Stimulated activated CD4-positive, alpha-beta T cell treated with anti-CD3 and anti-CD28 coated beads, Interleukin-1b, Interleukin-23, amount 100 ng/mL, for 24 hours (primary cell): ENCODE results near the gene KIF22.
"Not testable (repeated sequence)": the region's sequence is repeated elsewhere in the genome, so short reads cannot be mapped to it uniquely, and the experiment has no call there.

Experiments
- DNase-seq, 4 experiments: peaks; one replicate each; pipeline ENCODE4 v3.0.0-alpha.2; 2020; ENCODE audit warnings: low read depth in 4 of 4, low spot score in 1 of 4

Gene KIF22

GRCh38 chr16:29790183-29790948 is at the start of gene KIF22:
Gene KIF22, plus strand, starts transcription at chr16:29790751. Its CDS starts 9 bp downstream, at chr16:29790760.
- peak; percentile 99 to 100 (median 99) for DNase-seq

DNA sequence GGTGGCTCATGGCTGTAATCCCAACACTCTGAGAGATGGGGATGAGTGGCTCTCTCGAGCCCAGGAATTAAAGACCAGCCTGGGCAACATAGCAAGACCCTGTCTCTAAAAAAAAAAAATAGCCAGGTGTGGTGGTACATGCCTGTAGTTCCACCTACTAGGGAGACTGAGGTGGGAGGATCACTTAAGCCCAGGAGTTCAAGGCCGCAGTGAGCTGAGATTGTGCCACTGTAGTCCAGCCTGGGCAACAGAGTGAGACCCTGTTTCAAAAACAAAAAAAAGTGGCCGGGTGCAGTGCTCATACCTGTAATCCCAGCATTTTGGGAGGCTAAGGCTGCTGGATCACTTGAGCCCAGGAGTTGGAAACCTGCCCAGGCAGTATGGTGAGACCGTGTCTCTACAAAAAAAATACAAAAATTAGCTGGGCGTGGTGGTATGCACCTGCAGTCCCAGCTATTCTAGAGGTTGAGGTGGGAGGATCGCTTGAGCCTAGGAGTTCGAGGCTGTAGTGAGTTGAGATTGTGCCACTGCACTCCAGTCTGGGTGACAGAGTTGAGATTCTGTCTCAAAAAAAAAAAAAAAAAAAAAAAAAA is 47.8 kb upstream of the KIF22 start:
- no peak for DNase-seq

DNA sequence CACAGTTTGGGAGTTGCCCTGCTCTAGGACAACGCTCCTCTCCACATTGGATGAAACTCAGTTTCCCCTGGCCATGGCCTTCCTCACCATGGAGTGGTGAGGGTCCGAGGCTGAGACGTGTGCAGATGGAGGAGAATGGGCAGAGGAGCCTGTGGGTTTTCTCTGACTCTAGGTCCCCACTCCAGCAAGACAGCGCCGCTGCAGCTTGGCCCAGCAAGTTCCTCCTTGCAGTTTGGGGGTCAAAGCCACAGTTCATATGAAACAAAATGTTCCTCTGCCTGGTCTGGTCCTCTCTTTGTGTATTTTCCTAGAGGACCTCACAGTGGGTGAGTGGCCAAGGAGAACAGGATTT is 47.1 kb upstream of the KIF22 start:
- DNase-seq: no peak

DNA sequence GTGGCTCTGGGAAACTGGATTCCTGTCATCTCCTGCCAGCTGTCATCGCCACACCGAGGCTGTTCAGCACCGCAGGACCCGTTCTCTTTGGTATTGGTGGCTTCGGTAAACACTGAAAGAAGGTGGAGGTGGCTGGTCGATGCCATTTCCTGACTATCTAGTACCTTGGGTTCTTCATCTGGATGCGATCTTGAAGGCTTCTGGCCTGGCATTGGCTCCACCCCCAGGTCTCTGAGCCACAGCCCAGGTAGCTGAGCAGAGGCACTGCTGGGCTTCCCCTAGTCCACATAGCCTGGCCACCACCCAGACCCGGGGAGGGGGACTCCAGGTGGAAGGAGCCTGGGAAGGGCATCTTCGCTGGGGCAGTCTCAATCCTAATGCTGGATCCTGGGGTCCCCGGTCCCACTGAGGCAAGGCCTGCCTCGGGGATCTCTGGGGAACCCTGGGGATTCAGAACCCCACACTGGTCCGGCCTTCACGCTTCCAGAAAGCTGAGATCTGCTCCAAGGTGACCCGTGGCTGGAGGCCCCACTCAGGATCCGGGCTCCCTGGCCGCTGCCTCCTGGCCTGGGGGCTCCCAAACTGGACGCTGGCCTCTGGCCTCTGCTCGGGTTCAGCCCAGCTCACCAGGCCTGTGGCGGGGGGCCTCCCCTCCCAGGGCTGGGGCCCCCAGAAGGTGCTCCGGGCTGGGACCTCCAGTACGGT is 46.6 kb upstream of the KIF22 start:
- no peak for DNase-seq

GRCh38 chr16:29744541-29745101 is 45.9 kb upstream of the KIF22 start:
- no peak for DNase-seq

DNA sequence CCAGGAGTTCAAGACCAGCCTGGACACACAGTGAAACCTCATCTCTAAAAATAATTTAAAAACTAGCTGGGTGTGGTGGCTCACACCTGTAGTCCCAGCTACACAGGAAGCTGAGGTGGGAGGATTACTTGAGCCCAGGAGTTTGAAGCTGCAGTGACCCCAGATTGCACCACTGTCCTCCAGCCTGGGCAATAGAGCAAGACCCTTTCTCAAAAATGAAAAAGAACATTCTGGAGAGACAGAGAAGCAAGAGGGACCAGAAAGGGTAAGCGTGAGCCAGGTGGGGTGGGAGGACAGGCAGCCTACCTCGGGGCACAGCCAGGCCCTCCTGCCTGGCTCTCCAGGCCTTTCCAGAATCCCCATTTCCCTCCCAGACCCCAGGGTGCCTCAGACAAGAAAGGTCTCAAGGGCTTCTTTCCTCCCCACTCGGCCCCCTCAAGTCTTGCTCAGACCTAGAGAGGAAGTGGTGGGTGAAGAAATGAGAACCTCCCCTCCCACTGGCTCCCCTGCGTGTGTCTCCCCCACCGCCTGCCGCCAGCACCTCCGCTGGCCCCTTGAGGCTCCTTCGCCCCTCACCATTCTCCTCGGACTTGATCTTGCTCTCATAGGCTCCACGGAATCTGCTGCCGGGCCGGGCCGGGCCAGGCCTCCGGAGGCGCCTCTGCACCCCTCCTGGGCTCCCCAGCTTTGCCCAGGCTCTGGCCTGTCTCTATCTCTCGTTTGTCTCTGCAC is 45.3 kb upstream of the KIF22 start:
- DNase-seq: peak in 1 of 4 experiments; percentile 36

GRCh38 chr16:29745853-29746345 is 44.7 kb upstream of the KIF22 start, which contains the start of gene C16orf54:
Gene C16orf54, minus strand, starts transcription at chr16:29745990. Its CDS starts 1,039 bp downstream, at chr16:29744951.
- DNase-seq: peak; percentile 44 to 72 (median 50)

- not testable (repeated sequence) for DNase-seq
Measured at GRCh38 chr16:29746518-29746917, 44.0 kb upstream of the KIF22 start.

GRCh38 chr16:29747947-29748759 is 42.4 kb upstream of the KIF22 start:
- DNase-seq: no peak

DNA sequence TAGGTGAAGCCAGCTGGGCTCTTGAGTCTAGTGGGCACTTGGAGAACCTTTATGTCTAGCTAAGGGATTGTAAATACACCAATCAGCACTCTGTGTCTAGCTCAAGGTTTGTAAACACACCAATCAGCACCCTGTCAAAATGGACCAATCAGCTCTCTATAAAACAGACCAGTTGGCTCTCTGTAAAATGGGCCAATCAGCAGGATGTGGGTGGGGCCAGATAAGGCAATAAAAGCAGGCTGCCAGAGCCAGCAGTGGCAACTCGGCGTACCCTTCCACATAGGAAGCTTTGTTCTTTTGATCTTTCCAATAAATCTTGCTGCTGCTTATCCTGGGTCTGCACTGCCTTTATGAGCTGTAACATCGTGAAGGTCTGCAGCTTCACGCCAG is 41.8 kb upstream of the KIF22 start:
- not testable (repeated sequence) for DNase-seq

DNA sequence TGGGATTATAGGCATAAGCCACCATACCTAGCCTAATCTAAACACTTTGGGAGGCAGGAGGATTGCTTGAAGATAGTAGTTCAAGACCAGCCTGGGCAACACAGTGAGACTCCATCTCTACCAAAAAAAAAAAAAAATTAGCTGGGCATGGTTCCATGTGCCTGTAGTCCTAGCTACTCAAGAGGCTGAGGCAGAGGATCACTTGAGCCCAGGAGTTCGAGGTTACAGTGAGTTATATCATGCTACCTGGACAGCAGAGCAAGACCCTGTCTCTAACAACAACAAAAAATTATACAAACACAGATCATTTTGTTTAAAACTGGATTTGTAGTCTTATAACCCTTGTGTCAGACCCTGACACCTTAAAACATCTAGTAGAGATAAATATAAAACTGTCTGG is 37.0 kb upstream of the KIF22 start:
- no peak for DNase-seq

DNA sequence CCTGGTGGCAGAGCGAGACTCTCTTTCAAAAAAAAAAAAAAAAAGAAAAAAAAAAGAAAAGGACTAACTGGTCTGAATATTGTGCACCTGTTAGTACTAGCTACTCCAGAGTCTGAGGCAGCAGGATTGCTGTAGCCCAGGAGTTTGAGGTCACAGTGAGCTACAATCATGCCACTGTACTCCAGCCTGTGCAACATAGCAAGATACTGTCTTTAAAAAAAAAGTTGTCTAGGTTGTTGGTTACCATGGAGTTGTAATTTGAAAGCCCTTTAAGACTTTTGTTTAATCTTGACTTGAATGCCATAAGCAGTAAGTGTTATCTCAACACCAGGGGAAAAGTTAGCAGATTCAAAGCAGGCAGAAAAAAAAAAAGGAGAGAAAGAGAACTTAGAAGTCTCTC is 33.9 kb upstream of the KIF22 start:
- DNase-seq: no peak

DNA sequence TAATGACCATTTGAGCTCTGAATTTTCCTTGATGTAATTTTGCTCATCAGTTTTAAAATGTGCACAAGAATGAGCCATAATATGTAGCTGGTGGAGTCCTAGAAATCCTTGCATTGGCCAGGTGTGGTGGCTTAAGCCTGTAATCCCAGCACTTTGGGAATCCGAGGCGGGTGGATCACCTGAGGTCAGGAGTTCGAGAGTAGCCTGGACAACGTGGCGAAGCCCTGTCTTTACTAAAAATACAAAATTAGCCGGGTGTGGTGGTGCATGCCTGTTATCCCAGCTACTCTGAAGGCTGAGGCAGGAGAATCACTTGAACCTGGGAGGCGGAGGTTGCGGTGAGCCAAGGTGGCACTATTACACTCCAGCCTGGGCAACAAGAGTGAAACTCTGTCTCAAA is 33.5 kb upstream of the KIF22 start:
- not testable (repeated sequence) for DNase-seq

GRCh38 chr16:29757950-29758466 is 32.5 kb upstream of the KIF22 start:
- DNase-seq: no peak

DNA sequence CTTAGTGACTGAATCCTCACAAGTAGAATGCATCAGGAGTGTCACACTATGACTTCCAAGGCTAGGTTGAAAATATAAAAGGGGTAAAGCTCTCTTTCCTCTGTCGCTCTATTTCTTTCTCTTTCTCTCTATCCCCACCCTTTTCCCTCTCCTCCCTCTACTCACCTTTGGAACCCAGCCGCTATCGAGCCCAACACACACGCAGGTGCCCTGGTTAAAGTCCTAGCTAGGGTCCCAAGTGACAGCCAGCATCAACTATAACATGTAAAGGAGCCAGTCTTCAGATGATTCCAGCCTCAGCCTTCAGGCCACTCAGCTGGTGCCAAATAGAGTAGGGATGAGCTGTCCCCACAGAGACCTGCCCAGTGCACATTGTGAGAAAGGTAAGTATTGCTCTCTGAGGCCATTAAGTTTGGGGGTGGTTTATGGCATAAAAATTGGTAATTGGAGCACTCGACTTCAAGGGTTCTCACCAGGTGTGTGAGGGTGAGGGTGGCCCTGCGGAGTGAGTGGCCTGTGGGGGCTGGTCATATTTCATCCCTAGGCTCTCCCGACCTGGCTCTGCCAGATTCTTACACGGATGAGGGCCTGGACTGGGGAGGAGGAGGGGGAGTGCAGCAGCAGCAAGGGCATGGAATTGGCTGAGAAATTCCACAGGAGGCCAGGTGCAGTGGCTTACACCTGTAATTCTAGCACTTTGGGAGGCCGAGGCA is 29.8 kb upstream of the KIF22 start:
- no peak for DNase-seq

- not testable (repeated sequence) for DNase-seq
Measured at GRCh38 chr16:29761280-29761651, 29.3 kb upstream of the KIF22 start.

GRCh38 chr16:29761882-29762281 is 28.7 kb upstream of the KIF22 start:
- no peak for DNase-seq

GRCh38 chr16:29763326-29763725 is 27.2 kb upstream of the KIF22 start:
- no peak for DNase-seq
